Mucosa of rectum (tissue), 2 donors: ENCODE results near the gene SNRNP40.

Experiments used
- H3K27ac ChIP-seq, 2 donors: one replicate each; pipeline ENCODE4 v1.7.0; 2013; ENCODE audit warnings: inconsistent platforms in 2 of 2, low read depth in 2 of 2, low read length in 2 of 2
- H3K27me3 ChIP-seq, 2 donors: one replicate each; pipeline ENCODE4 v1.7.0; 2013; ENCODE audit warnings: low read length in 2 of 2; ENCODE audit not compliant: control insufficient read depth in 2 of 2, insufficient read depth in 2 of 2
- H3K36me3 ChIP-seq, 2 donors: one replicate each; pipeline ENCODE4 v1.7.0; 2013; ENCODE audit warnings: low read length in 2 of 2; ENCODE audit not compliant: control insufficient read depth in 2 of 2, insufficient read depth in 2 of 2
- H3K4me1 ChIP-seq, 2 donors: one replicate each; pipeline ENCODE4 v1.7.0; 2013; ENCODE audit warnings: low read length in 2 of 2, mild to moderate bottlenecking in 1 of 2; ENCODE audit not compliant: control insufficient read depth in 2 of 2, insufficient read depth in 2 of 2
- H3K4me3 ChIP-seq, 2 donors: one replicate each; pipeline ENCODE4 v1.7.0; 2013; ENCODE audit warnings: low read length in 2 of 2
- H3K9ac ChIP-seq, 2 donors: one replicate each; pipeline ENCODE4 v1.7.0; 2013; ENCODE audit warnings: low read length in 2 of 2, low read depth in 1 of 2, mild to moderate bottlenecking in 1 of 2
- H3K9me3 ChIP-seq, 2 donors: one replicate each; pipeline ENCODE4 v1.7.0; 2013; ENCODE audit warnings: low read length in 2 of 2; ENCODE audit not compliant: control insufficient read depth in 2 of 2
- donor health status: healthy.
- donor health status: Normal muscosa, but diverticular disease.

SNRNP40 gene

DNA sequence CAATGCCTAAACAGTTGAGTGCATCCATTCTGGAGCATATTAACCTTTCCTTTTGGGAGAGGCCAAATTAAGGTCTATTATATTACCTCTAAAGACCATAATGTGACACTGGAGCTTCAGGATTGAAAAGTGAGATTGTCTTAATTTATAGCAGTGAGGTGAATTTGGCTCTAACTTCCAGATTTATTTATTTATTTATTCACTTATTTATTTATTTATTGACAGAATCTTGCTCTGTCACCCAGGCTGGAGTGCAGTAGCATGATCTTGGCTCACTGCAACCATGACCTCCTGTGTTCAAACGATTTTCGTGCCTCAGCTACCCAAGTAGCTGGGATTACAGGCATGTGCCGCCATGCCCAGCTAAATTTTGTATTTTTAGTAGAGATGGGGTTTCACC is 19.3 kb upstream of the SNRNP40 start:
- Histone ChIP-seq H3K36me3 (peaks cover 28 to 31% of the 10 kb centered on the region in 2 donors), H3K4me3 (no peak overlapping the region)

DNA sequence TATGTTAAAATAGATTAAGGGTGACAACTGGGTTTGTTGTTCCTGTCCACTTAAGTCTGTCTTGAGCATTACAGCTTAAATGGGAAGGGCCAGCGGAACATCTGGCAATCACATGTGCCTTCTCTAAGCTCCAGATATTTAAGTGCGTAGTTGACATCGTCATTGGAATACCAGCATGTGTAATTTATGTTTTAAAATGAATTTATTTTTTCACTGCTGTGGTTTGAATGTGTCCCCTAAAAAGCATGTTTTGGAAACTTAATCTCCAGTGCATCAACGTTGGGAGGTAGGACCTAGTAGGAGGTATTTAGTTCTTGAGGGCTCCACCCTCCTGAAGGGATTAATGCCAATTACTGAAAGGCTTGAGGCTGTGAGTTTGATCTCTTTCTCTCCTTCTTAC is 13.6 kb upstream of the SNRNP40 start:
- Histone ChIP-seq H3K4me1 (no peaks in the 10 kb centered on the region), H3K9me3 (no peaks in the 10 kb centered on the region), H3K9ac (no peak overlapping the region), H3K27ac (no peak overlapping the region), H3K4me3 (no peak overlapping the region), H3K36me3 (peaks cover 21 to 26% of the 10 kb centered on the region in 2 donors), H3K27me3 (no peaks in the 10 kb centered on the region)

More for the DNA sequence above, 19.3 kb upstream of the SNRNP40 start:
- H3K27ac ChIP-seq: no peak overlapping the region
- no peaks in the 10 kb centered on the region for H3K4me1 ChIP-seq
- no peaks in the 10 kb centered on the region for H3K9me3 ChIP-seq
- no peak overlapping the region for H3K9ac ChIP-seq
- no peaks in the 10 kb centered on the region for H3K27me3 ChIP-seq

DNA sequence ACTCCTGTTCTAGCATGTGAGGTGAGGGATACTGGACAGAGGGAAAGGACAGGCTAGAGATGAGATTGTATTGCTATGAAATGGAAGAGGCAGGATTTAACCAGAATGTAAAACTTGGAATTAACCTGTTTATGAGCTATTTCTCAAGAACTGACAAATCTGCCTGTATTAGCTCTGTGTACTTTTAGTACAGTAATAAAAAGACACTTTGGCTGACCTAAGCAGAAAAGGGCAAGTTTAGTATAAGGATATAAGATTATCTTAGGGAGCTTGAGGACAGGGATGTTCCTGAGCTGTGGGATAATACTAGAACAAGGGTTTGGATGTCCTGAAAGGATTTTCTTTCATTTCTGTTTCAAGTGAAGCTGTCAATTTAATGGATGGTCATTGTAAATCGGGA is 11.4 kb upstream of the SNRNP40 start:
- H3K4me3 ChIP-seq: no peak overlapping the region
- H3K27me3 ChIP-seq: no peaks in the 10 kb centered on the region
- no peak overlapping the region for H3K9ac ChIP-seq
- H3K36me3 ChIP-seq: peaks cover 21% of the 10 kb centered on the region in 2 donors
- no peaks in the 10 kb centered on the region for H3K9me3 ChIP-seq
- no peak overlapping the region for H3K27ac ChIP-seq
- H3K4me1 ChIP-seq: no peaks in the 10 kb centered on the region

DNA sequence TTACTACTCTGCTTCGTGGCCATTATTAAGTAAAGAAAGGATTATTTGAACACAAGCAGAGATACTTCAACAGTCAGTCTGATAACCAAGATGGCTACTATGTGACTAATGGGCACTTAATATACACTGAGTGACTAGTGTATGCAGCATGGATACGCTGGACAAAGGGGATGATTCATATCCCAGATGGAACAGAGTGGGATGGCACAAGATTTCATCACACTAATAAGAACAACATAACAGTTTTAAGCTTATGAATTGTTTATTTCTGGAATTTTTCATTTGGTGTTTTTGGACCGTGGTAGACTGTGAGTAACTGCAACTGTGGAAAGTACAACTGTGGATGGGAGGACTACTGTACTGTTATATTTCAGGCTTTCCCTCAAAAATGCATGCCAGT is 9.7 kb upstream of the SNRNP40 start:
- Histone ChIP-seq H3K4me1 (no peaks in the 10 kb centered on the region), H3K9ac (no peak overlapping the region), H3K27me3 (no peaks in the 10 kb centered on the region), H3K9me3 (no peaks in the 10 kb centered on the region), H3K27ac (no peak overlapping the region), H3K4me3 (no peak overlapping the region), H3K36me3 (peaks cover 8 to 14% of the 10 kb centered on the region in 2 donors)

DNA sequence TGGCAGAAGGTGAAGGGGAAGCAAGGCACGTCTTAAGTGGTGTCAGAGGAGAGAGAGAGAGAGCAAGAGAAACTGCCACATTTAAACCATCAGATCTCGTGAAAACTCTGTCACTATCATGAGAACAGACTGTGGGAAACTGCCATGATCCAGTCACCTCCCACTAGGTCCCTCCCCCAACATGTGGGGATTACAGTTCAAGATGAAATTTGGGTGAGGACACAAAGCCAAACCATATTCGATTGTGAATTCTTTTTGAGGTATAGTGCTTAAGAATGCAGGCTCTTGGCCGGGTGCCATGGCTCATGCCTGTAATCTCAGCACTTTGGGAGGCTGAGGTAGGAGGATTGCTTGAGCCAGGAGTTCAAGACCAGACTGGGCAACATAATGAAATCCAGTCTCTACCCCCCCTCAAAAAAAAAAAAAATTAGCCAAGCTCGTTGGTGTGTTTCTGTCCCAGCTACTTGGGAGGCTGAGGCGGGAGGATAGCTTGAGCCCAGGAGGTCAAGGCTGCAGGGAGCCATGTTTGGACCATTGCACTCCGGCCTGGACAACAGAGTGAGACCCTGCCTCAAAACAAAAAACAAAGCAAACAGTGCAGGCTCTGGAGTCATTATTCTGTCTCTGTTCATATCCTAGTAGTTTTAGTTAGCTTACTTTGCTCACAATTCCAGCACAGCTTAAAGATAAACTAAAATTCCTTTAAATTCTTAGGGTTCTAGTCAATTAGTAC is 6.3 kb upstream of the SNRNP40 start:
- no peak overlapping the region for H3K27ac ChIP-seq
- no peak overlapping the region for H3K4me3 ChIP-seq

DNA sequence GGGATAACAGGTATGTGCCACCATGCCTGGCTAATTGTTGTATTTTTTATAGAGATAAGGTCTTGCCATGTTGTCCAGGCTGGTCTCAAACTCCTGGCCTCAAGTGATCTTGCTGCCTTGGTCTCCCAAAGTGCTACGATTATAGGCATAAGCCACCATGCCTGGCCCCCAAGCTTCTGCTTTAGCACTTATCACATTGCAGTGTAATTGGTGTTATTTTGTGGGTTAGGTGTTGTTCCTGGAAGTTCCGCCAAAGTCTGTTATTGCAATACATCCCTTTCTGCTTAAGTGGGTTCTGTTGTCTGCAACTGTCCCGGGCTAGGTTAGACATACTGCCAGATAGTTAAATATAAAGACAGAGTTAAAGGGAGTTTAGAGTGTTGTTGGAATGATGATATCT is 3.6 kb upstream of the SNRNP40 start:
- H3K27ac ChIP-seq: no peak overlapping the region
- no peak overlapping the region for H3K9ac ChIP-seq
- no peaks in the 10 kb centered on the region for H3K27me3 ChIP-seq
- no peaks in the 10 kb centered on the region for H3K36me3 ChIP-seq
- H3K4me3 ChIP-seq: no peak overlapping the region
- H3K9me3 ChIP-seq: no peaks in the 10 kb centered on the region
- peaks cover 14 to 16% of the 10 kb centered on the region in 2 donors for H3K4me1 ChIP-seq

More for the DNA sequence above, 6.3 kb upstream of the SNRNP40 start:
- Histone ChIP-seq H3K9me3 (no peaks in the 10 kb centered on the region), H3K9ac (no peak overlapping the region), H3K27me3 (no peaks in the 10 kb centered on the region), H3K36me3 (no peaks in the 10 kb centered on the region), H3K4me1 (peaks cover 2 to 3% of the 10 kb centered on the region in 2 donors)

DNA sequence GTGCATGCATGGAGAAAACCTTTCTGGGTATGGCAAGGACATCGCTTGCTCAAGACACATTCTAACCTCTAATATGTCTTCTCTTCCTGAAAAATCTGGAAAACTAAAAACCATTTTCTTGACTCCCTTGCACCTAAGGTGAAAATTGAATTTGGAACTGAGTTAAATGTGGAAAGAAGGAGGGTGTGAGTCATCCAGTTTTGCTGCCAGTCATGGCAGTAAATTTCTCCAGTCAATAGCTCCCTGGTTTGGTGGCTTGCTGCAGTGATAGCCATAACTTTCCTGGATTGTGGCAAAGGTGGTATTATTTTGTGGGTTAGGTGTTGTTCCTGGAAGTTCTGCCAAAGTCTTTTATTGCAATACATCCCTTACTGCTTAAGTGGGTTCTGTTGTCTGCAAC is 2.8 kb upstream of the SNRNP40 start:
- Histone ChIP-seq H3K4me1 (peaks cover 14 to 19% of the 10 kb centered on the region in 2 donors), H3K9ac (no peak overlapping the region)

DNA sequence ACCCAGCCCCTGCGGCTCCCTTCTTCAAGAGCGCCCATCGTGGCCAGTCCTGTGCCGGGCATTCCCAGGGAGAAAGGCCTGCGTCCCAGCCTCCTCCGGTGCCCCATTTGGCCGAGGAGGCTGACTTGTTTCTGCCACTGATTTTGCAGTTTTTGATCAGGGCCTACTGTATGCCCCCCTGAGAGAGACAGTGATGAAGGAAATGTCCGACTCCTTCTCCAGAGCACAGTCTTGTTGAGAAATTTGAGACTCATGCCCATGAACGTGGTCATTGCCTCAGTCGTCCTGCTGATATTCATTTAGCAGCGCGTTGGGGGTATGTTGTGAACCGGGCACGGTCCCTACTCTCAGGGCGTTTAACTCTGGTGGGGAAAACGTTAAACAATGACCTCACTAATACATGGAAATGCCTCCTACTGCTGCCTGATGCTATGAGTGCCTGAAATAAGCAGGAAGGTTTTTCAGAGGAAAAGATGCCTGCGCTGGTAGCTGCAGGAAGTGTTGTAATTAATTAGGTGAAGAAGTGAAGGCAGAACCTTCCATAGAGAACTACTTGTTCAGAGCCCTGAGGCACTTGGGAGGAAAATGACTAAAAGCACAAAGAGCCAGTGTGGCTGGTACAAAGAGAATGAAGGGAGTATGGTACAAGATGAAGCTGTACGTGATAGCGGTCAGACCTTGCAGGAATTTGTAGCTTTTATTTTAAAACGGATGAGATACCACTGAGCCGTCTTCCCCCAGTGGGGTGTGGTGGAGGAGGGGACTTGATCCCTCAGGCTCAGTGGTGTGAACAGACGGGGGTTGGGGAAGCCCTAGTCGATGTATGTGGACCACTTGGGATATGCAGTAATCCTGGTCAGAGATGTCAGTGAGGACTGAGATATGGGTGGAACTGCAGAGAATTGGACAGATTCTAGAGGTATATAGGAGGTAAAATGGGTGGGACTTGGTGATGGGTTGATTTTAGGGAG is 974 bp upstream of the SNRNP40 start:
- peak overlapping the region; percentile 73 to 90 for H3K27ac ChIP-seq
- H3K27me3 ChIP-seq: no peaks in the 10 kb centered on the region
- peaks cover 14 to 19% of the 10 kb centered on the region in 2 donors for H3K4me1 ChIP-seq
- peaks cover 10% of the 10 kb centered on the region in 2 donors for H3K36me3 ChIP-seq
- peak overlapping the region; percentile 89 to 96 for H3K9ac ChIP-seq
- H3K9me3 ChIP-seq: no peaks in the 10 kb centered on the region
- peak overlapping the region; percentile 82 to 97 for H3K4me3 ChIP-seq

More for the DNA sequence above, 2.8 kb upstream of the SNRNP40 start:
- no peaks in the 10 kb centered on the region for H3K9me3 ChIP-seq
- H3K36me3 ChIP-seq: no peaks in the 10 kb centered on the region
- no peak overlapping the region for H3K4me3 ChIP-seq
- no peaks in the 10 kb centered on the region for H3K27me3 ChIP-seq
- no peak overlapping the region for H3K27ac ChIP-seq

DNA sequence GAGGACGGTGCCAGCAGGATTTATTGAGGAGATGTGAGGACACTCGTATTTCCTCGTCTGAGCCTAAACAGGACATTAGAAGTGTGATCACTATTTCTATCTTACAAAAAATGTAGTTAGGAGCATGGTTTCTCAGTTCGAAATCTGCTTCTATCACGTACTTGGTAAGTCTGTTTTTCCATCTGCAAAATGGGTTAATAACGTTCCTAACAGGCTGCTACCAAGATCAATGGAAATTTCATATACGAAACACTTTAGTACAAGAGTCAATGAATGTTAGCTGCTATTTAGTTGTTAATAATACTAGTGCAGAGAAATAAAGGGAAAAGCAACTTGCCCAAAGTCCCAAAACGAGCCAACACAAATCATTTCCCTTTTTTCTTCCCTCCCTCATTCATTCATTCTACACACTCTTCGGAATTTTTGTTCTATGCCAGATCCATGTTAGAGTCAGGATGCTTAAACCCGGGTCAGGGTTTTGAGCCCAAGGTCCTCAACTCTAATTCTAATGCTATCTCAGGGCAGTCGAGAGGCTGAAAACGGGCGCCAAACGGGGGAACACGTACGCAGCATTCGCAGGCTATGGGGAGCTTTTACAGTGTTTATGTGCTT is 608 bp downstream of the SNRNP40 start:
- Histone ChIP-seq H3K9ac (peak overlapping the region; percentile 89 to 92), H3K27me3 (no peaks in the 10 kb centered on the region), H3K4me3 (peak overlapping the region; percentile 94 to 97), H3K36me3 (peaks cover 17 to 23% of the 10 kb centered on the region in 2 donors), H3K4me1 (peaks cover 14 to 19% of the 10 kb centered on the region in 2 donors), H3K9me3 (no peaks in the 10 kb centered on the region), H3K27ac (peak overlapping the region; percentile 67 to 83)
